ENCODE data around the gene MPV17L2.

The MPV17L2 gene

GRCh38 chr19:18171605-18172327 lies 21.3 kb upstream of the MPV17L2 start:
- peaks cover 27% of the 10 kb centered on the region for H3K27me3 ChIP-seq (ENCODE audit: control insufficient read depth, insufficient read depth, low read length, poor library complexity, severe bottlenecking)
- no peaks in the 10 kb centered on the region for H3K9me3 ChIP-seq (ENCODE audit: control insufficient read depth, low read length)
- H3K4me3 ChIP-seq (ENCODE audit: insufficient read depth, low read depth, low read length) = no peak overlapping the region
- 86 to 91% methylated on average over 8 of the region's 8 CpGs for WGBS, 2 experiments
- no peak overlapping the region for H3K27ac ChIP-seq (ENCODE audit: insufficient read depth, low read depth, low read length, poor library complexity, severe bottlenecking)
- peaks cover 9% of the 10 kb centered on the region for H3K4me1 ChIP-seq (ENCODE audit: control insufficient read depth, insufficient read depth, low read length)
- peaks cover 20% of the 10 kb centered on the region for H3K36me3 ChIP-seq (ENCODE audit: control insufficient read depth, insufficient read depth, low read length)

- Histone ChIP-seq H3K36me3 (ENCODE audit: control insufficient read depth, insufficient read depth, low read length) (peaks cover 14% of the 10 kb centered on the region), H3K27ac (ENCODE audit: insufficient read depth, low read depth, low read length, poor library complexity, severe bottlenecking) (no peak overlapping the region), H3K9me3 (ENCODE audit: control insufficient read depth, low read length) (no peaks in the 10 kb centered on the region), H3K4me3 (ENCODE audit: insufficient read depth, low read depth, low read length) (no peak overlapping the region), H3K4me1 (ENCODE audit: control insufficient read depth, insufficient read depth, low read length) (peaks cover 9% of the 10 kb centered on the region), H3K27me3 (ENCODE audit: control insufficient read depth, insufficient read depth, low read length, poor library complexity, severe bottlenecking) (peaks cover 27% of the 10 kb centered on the region)
- WGBS, 2 experiments = 86% methylated on average over 7 of the region's 7 CpGs
Measured at GRCh38 chr19:18172331-18173053, 20.5 kb upstream of the MPV17L2 start.

- H3K4me3 ChIP-seq (ENCODE audit: insufficient read depth, low read depth, low read length) = no peak overlapping the region
Measured at GRCh38 chr19:18173054-18173571, 19.9 kb upstream of the MPV17L2 start.

GRCh38 chr19:18173572-18174288 lies 19.3 kb upstream of the MPV17L2 start, which contains the start of gene IFI30:
Gene IFI30 (plus strand): TSS chr19:18173813. CDS start chr19:18173842, 29 bp downstream.
- H3K4me1 ChIP-seq (ENCODE audit: control insufficient read depth, insufficient read depth, low read length) = peaks cover 9% of the 10 kb centered on the region
- H3K27me3 ChIP-seq (ENCODE audit: control insufficient read depth, insufficient read depth, low read length, poor library complexity, severe bottlenecking) = peaks cover 27% of the 10 kb centered on the region
- peaks cover 6% of the 10 kb centered on the region for H3K36me3 ChIP-seq (ENCODE audit: control insufficient read depth, insufficient read depth, low read length)
- peak within 1 kb of the TSS; percentile 25 for H3K4me3 ChIP-seq (ENCODE audit: insufficient read depth, low read depth, low read length)
- WGBS, 2 experiments = 3% methylated on average over 47 of the region's 47 CpGs
- H3K9me3 ChIP-seq (ENCODE audit: control insufficient read depth, low read length) = no peaks in the 10 kb centered on the region
- no peak within 1 kb of the TSS for H3K27ac ChIP-seq (ENCODE audit: insufficient read depth, low read depth, low read length, poor library complexity, severe bottlenecking)

More at GRCh38 chr19:18173054-18173571, 19.9 kb upstream of the MPV17L2 start:
- Histone ChIP-seq H3K27me3 (ENCODE audit: control insufficient read depth, insufficient read depth, low read length, poor library complexity, severe bottlenecking) (peaks cover 27% of the 10 kb centered on the region), H3K36me3 (ENCODE audit: control insufficient read depth, insufficient read depth, low read length) (peaks cover 12% of the 10 kb centered on the region), H3K27ac (ENCODE audit: insufficient read depth, low read depth, low read length, poor library complexity, severe bottlenecking) (no peak overlapping the region), H3K4me1 (ENCODE audit: control insufficient read depth, insufficient read depth, low read length) (peaks cover 9% of the 10 kb centered on the region), H3K9me3 (ENCODE audit: control insufficient read depth, low read length) (no peaks in the 10 kb centered on the region)
- 84 to 85% methylated on average over 18 of the region's 18 CpGs for WGBS, 2 experiments

GRCh38 chr19:18174983-18175382 lies 18.0 kb upstream of the MPV17L2 start:
- Histone ChIP-seq H3K27me3 (ENCODE audit: control insufficient read depth, insufficient read depth, low read length, poor library complexity, severe bottlenecking) (peaks cover 27% of the 10 kb centered on the region), H3K4me1 (ENCODE audit: control insufficient read depth, insufficient read depth, low read length) (peaks cover 9% of the 10 kb centered on the region), H3K36me3 (ENCODE audit: control insufficient read depth, insufficient read depth, low read length) (no peaks in the 10 kb centered on the region), H3K4me3 (ENCODE audit: insufficient read depth, low read depth, low read length) (no peak overlapping the region), H3K27ac (ENCODE audit: insufficient read depth, low read depth, low read length, poor library complexity, severe bottlenecking) (no peak overlapping the region), H3K9me3 (ENCODE audit: control insufficient read depth, low read length) (no peaks in the 10 kb centered on the region)
- 93 to 94% methylated on average over 11 of the region's 11 CpGs for WGBS, 2 experiments

GRCh38 chr19:18176367-18177310 lies 16.4 kb upstream of the MPV17L2 start:
- Histone ChIP-seq H3K27me3 (ENCODE audit: control insufficient read depth, insufficient read depth, low read length, poor library complexity, severe bottlenecking) (peaks cover 27% of the 10 kb centered on the region), H3K36me3 (ENCODE audit: control insufficient read depth, insufficient read depth, low read length) (no peaks in the 10 kb centered on the region), H3K4me1 (ENCODE audit: control insufficient read depth, insufficient read depth, low read length) (peaks cover 9% of the 10 kb centered on the region), H3K4me3 (ENCODE audit: insufficient read depth, low read depth, low read length) (no peak overlapping the region), H3K27ac (ENCODE audit: insufficient read depth, low read depth, low read length, poor library complexity, severe bottlenecking) (no peak overlapping the region), H3K9me3 (ENCODE audit: control insufficient read depth, low read length) (no peaks in the 10 kb centered on the region)
- 93 to 95% methylated on average over 18 to 19 of the region's 19 CpGs for WGBS, 2 experiments

- 81 to 100% methylated on average over 2 to 5 of the region's 5 CpGs for WGBS, 2 experiments
- Histone ChIP-seq H3K36me3 (ENCODE audit: control insufficient read depth, insufficient read depth, low read length) (no peaks in the 10 kb centered on the region), H3K4me3 (ENCODE audit: insufficient read depth, low read depth, low read length) (no peak overlapping the region), H3K9me3 (ENCODE audit: control insufficient read depth, low read length) (no peaks in the 10 kb centered on the region), H3K4me1 (ENCODE audit: control insufficient read depth, insufficient read depth, low read length) (no peaks in the 10 kb centered on the region), H3K27ac (ENCODE audit: insufficient read depth, low read depth, low read length, poor library complexity, severe bottlenecking) (no peak overlapping the region), H3K27me3 (ENCODE audit: control insufficient read depth, insufficient read depth, low read length, poor library complexity, severe bottlenecking) (peaks cover 7% of the 10 kb centered on the region)
Measured at GRCh38 chr19:18179957-18180356, 13.1 kb upstream of the MPV17L2 start.

GRCh38 chr19:18183529-18183928 lies 9.5 kb upstream of the MPV17L2 start:
- Histone ChIP-seq H3K9me3 (ENCODE audit: control insufficient read depth, low read length) (no peaks in the 10 kb centered on the region), H3K4me1 (ENCODE audit: control insufficient read depth, insufficient read depth, low read length) (no peaks in the 10 kb centered on the region), H3K4me3 (ENCODE audit: insufficient read depth, low read depth, low read length) (no peak overlapping the region), H3K36me3 (ENCODE audit: control insufficient read depth, insufficient read depth, low read length) (no peaks in the 10 kb centered on the region), H3K27ac (ENCODE audit: insufficient read depth, low read depth, low read length, poor library complexity, severe bottlenecking) (no peak overlapping the region), H3K27me3 (ENCODE audit: control insufficient read depth, insufficient read depth, low read length, poor library complexity, severe bottlenecking) (no peaks in the 10 kb centered on the region)

GRCh38 chr19:18185538-18185937 lies 7.5 kb upstream of the MPV17L2 start:
- no peaks in the 10 kb centered on the region for H3K9me3 ChIP-seq (ENCODE audit: control insufficient read depth, low read length)
- H3K4me3 ChIP-seq (ENCODE audit: insufficient read depth, low read depth, low read length) = no peak overlapping the region
- WGBS, 2 experiments = 32 to 44% methylated on average over 6 of the region's 6 CpGs
- H3K4me1 ChIP-seq (ENCODE audit: control insufficient read depth, insufficient read depth, low read length) = no peaks in the 10 kb centered on the region
- no peak overlapping the region for H3K27ac ChIP-seq (ENCODE audit: insufficient read depth, low read depth, low read length, poor library complexity, severe bottlenecking)
- H3K36me3 ChIP-seq (ENCODE audit: control insufficient read depth, insufficient read depth, low read length) = no peaks in the 10 kb centered on the region
- no peaks in the 10 kb centered on the region for H3K27me3 ChIP-seq (ENCODE audit: control insufficient read depth, insufficient read depth, low read length, poor library complexity, severe bottlenecking)
